ENCODE measurements around the gene RPL31.
"Not testable (repeated sequence)": the region's sequence is repeated elsewhere in the genome, so short reads cannot be mapped to it uniquely, and the experiment has no call there.

Gene RPL31

DNA sequence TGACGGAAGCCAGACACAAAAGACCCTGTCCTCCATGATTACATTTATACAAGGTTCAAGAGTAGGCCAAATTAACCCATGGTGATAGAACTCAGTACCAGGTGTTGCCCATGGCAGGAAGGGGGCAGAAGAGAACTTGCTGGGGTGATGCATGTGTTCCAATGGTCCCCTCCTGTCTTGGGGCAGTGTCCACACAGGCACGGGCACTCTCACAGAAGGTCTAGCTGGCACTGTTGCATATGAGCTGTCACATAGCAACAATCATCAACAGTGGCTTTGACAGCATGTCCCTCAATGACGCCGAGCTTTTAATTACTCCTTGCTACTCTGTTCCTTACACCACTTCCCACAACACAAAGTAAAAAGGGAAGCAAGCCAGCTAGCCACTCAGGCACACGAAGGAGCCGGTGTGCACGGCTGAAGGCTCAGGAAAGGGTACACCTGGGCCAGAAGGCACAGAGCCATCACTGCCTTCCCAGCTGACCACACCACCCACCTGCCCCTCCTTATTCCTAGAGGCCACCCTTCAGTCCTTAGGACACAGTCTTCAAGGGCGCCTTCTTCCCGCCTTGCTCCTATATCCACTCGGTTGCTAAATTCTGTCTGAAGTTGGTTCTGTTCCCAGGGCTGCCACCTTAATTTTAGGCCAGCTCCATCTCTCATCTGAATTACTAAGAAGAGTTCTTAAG, 28.9 kb downstream of the RPL31 start:
- no peak for DNase-seq

DNA sequence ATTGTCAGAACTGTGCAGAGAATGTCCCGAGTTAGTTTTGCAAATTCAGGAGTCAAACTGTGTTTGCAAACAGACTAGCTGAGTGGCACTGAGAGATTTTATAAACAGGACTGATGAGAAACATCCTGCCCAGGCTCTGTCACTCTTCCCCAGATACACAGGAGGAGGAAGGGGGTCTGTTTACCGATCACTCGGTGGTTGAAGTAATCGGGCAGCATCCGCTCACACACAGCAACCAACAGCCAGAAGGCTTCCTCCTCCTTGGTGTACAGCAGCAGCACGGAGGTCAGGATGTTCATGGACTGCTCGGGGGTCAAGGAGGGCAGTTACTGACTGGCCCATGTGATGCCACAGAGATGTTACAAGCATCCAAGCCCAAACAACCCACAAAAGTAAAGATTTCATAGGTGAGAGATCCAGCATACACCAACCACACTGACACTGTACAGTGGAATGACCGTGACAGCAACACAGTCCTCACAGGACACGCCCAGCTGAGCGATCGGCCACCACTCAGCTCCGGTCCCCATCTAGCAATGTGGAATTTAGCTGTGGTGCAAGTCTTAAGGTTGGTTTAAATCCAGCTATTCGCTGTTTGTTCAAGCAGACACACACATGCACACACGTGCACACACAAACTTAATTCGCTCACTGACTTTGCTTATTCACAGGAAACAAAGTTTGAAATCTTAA, 30.1 kb downstream of the RPL31 start:
- DNase-seq = no peak

- no peak for DNase-seq
Measured at GRCh38 chr2:101036562-101036961, 34.5 kb downstream of the RPL31 start.

GRCh38 chr2:101037161-101037755, 35.2 kb downstream of the RPL31 start:
- DNase-seq = no peak

GRCh38 chr2:101038455-101039255, 36.6 kb downstream of the RPL31 start:
- DNase-seq = no peak

DNA sequence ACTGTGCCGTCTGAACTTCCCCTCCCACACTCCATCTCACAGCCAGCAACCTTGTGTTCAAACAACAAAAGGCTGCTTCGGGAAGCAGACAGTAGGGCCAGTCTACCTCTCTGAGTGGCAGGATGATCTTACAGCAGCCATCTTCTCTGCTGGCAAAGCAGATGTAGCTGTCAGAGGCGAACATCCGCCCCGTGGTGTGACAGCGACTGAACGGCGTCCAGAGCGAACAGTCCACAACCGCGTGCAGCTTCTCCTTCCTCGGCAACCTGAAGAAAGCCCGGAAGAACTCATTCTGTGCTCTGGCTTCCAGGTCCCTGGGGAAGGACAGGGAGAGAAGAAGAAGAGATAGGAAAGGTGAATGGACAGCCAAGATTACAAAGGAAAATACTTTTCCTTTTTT, 38.0 kb downstream of the RPL31 start:
- DNase-seq = no peak

GRCh38 chr2:101040761-101041160, 38.7 kb downstream of the RPL31 start:
- DNase-seq = no peak

GRCh38 chr2:101041413-101041812, 39.3 kb downstream of the RPL31 start:
- no peak for DNase-seq

DNA sequence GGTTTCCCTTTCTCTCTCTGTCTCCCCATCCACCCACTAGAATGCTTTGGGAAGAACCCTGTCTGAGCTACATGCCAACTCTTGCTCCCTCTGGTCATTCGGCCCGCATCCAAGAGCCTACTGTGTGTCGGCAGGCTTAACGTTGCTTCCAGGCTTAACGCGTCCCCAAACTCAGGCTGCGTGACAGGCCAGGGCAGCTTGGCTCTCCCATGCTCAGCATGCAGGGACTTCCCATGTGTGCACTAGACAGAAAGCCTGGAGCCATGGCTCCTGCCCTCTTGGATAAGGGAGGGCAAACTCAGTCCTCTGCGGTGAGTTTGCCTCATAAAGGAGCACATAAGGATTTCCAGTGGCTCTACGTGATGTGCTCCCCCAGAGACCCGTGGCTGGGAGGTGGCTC, 43.2 kb downstream of the RPL31 start:
- no peak for DNase-seq

DNA sequence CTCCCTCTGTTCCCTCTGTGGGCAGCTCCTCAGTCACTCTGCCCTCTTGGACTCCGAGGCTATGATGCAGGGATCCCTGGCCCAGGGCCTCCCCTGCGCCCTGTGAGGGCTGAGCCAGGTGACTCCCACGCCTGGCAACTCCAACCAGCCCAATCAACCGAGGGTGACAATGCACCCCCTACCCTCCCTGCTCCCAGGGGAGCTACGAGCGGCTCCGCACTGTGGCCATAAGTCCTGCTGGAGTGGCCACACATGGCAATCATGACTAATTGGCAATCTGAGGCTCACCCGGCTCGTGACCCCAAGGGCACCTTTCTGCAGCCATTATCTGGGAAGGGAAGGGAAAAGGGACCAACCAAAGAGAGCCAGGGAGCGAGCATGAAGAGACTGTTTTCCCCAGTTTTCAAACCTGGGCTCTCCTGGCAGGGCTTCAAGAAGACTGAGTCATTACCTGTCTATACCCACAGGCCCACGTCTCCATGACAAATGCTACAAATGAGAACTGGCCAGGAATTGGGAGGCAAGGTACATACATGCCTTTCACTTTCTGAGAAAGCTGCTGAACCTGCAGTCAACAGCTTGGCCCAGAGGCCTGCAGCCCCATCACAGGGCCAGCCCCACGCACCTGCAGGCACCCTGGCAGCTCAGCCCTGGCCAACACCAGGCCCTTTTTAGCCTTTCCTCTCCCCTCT, 45.1 kb downstream of the RPL31 start:
- DNase-seq = no peak

- no peak for DNase-seq
Measured at GRCh38 chr2:101047774-101048173, 45.7 kb downstream of the RPL31 start.

DNA sequence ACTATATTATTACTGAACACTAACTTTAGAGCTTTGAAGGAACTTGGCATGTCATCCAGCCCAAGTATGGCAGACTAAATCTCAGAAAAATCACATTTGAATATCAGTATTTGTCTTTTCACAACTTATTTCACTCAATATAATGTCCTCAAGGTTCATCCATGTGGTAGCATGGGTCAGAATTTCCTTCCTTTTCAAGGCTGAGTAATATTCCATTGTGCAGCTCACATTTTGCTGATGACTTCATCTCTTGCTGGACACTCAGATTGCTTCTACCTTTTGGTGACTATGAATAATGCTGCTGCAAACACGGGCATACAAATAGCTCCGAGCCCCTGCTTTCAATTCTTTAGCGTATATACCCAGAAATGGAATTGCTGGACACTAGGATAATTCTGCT, 46.7 kb downstream of the RPL31 start:
- no peak for DNase-seq

GRCh38 chr2:101050886-101051285, 48.8 kb downstream of the RPL31 start:
- DNase-seq = not testable (repeated sequence)

- no peak for DNase-seq
Measured at GRCh38 chr2:101052147-101052546, 50.1 kb downstream of the RPL31 start.

DNA sequence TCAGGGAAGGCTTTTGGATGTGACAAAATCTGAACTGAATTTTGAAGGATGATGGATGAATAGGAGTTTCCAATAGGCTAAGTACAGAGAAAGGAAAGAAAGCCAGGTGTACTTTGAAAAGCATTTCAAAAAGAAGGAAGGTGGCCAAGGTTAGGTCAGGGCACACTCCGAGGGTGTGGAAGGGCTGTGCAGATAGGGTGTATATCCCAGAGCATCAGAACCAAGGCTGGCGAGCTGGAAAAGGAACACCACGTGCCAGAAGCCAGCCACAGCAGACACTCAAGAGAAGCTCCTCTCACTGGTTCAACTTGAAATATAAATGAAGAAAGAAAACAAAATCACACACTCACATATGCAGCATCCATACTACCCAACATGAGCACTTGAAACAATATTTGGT, 51.0 kb downstream of the RPL31 start:
- DNase-seq = no peak

Data from activated CD4-positive, alpha-beta T cell treated with anti-CD3 and anti-CD28 coated beads, Interleukin-2, amount 50 U/mL, for 1 hour (primary cell).